Activated CD4-positive, CD25-positive, alpha-beta regulatory T cell treated with anti-CD3 and anti-CD28 coated beads, Interleukin-2, amount 50 U/mL, for 16 hours (primary cell): ENCODE measurements around the gene KIAA0825.

ENCODE experiments used
- DNase-seq: peaks from one replicate; pipeline ENCODE4 v3.0.0-alpha.2; 2020; ENCODE audit warnings: low read depth, low spot score

The KIAA0825 gene

DNA sequence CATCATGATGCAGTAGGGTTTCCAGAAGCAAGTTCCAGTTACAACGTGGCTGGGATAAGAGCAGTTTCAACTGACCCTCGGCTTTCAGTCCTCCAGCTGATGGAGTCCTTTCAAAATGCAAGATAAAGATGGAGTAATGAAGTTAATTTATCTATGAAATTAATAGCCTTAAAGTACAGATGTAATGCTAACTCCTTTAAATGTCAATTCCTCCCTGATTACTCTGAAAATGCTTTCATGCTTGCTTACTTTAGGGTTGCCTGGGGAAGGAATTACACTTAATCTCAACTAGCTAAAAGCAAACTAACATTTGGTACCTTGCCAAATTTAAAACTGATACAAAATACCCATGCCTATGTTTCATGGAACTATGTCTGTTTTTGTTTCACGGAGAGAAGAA, 178.4 kb downstream of the KIAA0825 start:
- DNase-seq: no peak

- no peak for DNase-seq
Observed at GRCh38 chr5:94433397-94434163, 184.8 kb downstream of the KIAA0825 start.

- no peak for DNase-seq
Observed at GRCh38 chr5:94432499-94432898, 185.9 kb downstream of the KIAA0825 start.

DNA sequence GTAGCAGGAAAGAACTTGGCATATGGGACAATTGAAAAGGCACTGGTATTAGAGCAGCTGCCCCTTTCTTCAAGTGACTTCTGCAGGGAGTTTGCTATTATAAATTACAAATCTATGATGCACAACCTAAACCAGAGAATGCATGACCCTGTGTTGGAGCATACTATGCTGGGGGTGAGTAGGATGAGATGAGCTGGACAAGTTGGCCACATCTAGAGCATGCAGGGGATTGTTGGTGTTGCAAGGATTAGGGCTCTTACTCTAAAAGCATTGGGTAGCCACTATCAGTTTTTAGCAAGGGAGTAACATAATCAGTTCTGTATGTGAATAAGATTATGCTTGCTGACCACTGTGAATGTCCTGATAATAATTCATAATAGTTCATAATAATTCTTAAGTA, 186.7 kb downstream of the KIAA0825 start:
- DNase-seq: no peak

GRCh38 chr5:94429566-94429965, 188.8 kb downstream of the KIAA0825 start:
- no peak for DNase-seq

GRCh38 chr5:94425396-94425795, 193.0 kb downstream of the KIAA0825 start:
- DNase-seq: no peak

- no peak for DNase-seq
Observed at GRCh38 chr5:94423411-94423810, 195.0 kb downstream of the KIAA0825 start.

- no peak for DNase-seq
Observed at GRCh38 chr5:94422812-94423211, 195.6 kb downstream of the KIAA0825 start.

DNA sequence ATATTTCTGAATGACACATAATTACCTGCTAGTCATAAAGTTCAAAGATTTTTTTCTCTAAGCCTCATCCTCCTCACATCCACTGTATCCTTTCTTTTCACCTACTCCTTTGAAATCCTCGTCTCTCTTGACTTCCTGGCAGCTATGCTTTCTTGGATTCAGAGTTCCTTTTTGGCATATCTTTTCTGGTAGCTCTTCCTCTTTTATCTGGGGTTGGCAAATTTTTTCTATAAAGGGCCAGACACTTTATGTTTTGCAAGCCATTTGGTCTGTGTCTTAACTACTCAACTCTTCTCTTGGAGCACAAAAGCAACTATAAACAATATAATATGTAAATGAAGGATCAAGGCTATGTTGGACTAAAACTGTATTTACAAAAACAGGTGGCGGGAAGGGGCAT, 197.5 kb downstream of the KIAA0825 start:
- DNase-seq: no peak

DNA sequence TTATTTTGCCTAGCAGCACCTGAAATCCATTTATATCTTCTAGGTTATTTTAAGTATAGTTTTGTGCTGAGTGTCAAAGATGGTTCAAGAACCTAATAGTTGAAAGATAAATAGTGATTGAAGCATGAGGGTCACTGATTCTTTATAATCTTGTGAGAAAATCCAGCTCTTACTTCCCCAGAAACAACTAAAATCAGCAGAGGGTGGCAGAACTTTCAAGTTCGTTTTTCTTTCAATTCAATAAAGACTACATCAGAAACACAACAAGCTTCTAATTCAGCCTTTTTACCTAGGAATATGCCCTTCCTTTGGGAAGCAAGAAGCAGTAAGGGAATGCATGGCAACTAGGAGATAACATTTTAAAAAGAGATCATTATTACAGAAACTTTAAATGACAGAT, 202.6 kb downstream of the KIAA0825 start:
- no peak for DNase-seq

DNA sequence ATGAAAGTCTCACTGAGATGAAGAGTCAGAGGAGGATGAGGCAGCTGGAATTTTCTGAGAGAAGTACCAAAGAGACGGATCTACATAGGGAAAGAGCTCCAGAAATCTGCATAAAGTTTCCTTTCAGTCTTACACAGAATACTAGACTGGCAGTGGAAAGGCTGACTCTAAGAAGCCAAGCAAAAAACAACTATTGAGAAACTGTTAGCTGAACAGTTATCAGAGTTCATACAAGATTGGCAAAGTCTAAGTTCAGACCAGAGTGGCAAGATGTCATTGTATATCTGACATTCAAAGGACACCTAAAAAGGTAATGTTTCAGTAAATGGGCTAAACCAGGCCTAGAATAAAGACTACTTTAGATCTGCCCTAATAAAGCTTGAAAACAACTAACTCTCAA, 209.0 kb downstream of the KIAA0825 start:
- no peak for DNase-seq

GRCh38 chr5:94407023-94407422, 211.4 kb downstream of the KIAA0825 start:
- DNase-seq: no peak

DNA sequence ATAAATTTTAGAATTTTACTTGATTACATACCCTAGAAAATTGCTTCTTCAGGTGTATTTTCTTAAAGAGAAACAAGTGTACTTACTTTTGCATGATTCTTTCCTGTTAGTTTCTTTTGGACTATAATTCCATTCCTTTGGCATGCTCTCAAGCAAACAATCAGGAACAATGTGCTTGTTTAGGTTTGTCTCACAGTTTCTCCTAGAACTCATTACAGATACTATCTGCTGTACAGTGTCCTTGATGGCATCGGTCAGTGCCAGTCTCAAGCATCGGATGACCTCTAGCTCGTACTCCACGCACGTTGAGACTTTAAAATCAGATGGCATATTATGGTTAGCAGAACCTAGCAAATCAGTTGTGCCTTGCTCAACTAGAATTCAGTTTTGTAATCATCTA, 214.9 kb downstream of the KIAA0825 start:
- DNase-seq: no peak

DNA sequence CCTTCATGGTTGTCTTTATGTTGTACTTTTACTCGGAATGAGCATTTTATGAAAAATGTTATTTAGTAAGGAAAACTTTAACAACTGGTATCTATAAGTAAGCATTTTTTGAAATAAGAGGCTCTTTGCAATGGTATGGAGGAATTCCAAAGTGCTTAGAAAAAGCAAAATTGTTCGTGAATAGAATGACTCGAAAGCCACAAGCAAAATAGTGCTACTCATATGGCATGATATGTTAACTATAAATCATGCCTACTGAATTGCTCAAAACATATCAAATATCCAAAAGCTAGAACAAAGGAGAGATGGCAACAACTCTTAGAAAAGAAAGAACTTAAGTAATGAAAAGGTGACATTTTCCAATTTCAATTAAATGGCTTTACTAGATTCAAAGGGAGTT, 216.3 kb downstream of the KIAA0825 start:
- DNase-seq: no peak

GRCh38 chr5:94397508-94397907, 220.9 kb downstream of the KIAA0825 start:
- no peak for DNase-seq

- DNase-seq: no peak
Observed at GRCh38 chr5:94396687-94397086, 221.7 kb downstream of the KIAA0825 start.

- no peak for DNase-seq
Observed at GRCh38 chr5:94395468-94395867, 222.9 kb downstream of the KIAA0825 start.

GRCh38 chr5:94391996-94392395, 226.4 kb downstream of the KIAA0825 start:
- no peak for DNase-seq

- DNase-seq: no peak
Observed at GRCh38 chr5:94389515-94389899, 228.9 kb downstream of the KIAA0825 start.

- no peak for DNase-seq
Observed at GRCh38 chr5:94388773-94389514, 229.5 kb downstream of the KIAA0825 start.

GRCh38 chr5:94385767-94386166, 232.6 kb downstream of the KIAA0825 start:
- no peak for DNase-seq

DNA sequence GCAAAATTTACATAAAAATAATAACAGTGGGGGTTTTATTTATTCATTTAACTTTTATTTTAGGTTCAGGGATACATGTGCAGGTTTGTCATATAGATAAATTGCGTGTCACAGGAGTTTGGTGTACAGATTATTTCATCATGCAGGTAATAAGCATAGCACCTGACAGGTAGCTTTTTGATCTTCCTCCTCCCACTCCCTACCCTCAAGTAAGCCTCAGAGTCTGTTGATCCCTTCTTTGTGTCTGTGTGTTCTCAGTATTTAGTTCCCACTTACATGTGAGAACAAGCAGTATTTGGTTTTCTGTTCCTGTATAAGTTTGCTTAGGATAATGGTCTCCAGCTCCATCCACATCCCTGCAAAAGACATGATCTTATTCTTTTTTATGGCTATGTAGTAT, 240.3 kb downstream of the KIAA0825 start:
- DNase-seq: no peak

GRCh38 chr5:94376672-94377345, 241.6 kb downstream of the KIAA0825 start:
- no peak for DNase-seq
